Type B pancreatic cell (in vitro differentiated cells): ENCODE results near the gene CAMTA1. TPM values are rescaled to one million over a fixed set of nuclear protein-coding genes. Genes with fewer than 3 reads are reported as not detected.

ENCODE experiments used
- DNase-seq: peaks from one replicate; pipeline ENCODE4 v3.0.0; 2021; ENCODE audit warnings: mixed read lengths; ENCODE audit not compliant: unreplicated experiment; ENCODE audit errors: extremely low spot score
- H3K27ac Mint-ChIP-seq: 2 replicates; pipeline ENCODE4 v1.8.0; 2021; ENCODE audit warnings: mild to moderate bottlenecking, mixed read lengths
- H3K27me3 Mint-ChIP-seq: 2 replicates; pipeline ENCODE4 v1.8.0; 2021; ENCODE audit warnings: mixed read lengths
- H3K36me3 Mint-ChIP-seq: 2 replicates; pipeline ENCODE4 v1.8.0; 2021; ENCODE audit warnings: mixed read lengths
- H3K4me1 Mint-ChIP-seq: one replicate; pipeline ENCODE4 v1.8.0; 2021; ENCODE audit warnings: mixed read lengths; ENCODE audit not compliant: unreplicated experiment
- H3K4me3 Mint-ChIP-seq: 2 replicates; pipeline ENCODE4 v1.8.0; 2021; ENCODE audit warnings: mild to moderate bottlenecking, mixed read lengths
- H3K9me3 Mint-ChIP-seq: 2 replicates; pipeline ENCODE4 v1.8.0; 2021; ENCODE audit warnings: mixed read lengths
- CTCF ChIP-seq: fragments of 200-600 bp; sonication (generic); conservative IDR thresholded peaks from 2 replicates; pipeline ENCODE4 v1.5.0; 2021; ENCODE audit warnings: antibody characterized with exemption, mild to moderate bottlenecking
- total RNA-seq: library from RNA; stranded (reverse); gene quantifications from 2 replicates; pipeline ENCODE4 v1.2.1, GENCODE V29; 2021; ENCODE audit warnings: low replicate concordance

CAMTA1 gene
- total RNA-seq, 1 donor from 2014 or later, result 82.5 TPM

GRCh38 chr1:7269525-7269924 is 484.3 kb downstream of the CAMTA1 start:
- peaks cover 11% of the 10 kb centered on the region for H3K9me3 Mint-ChIP-seq
- H3K4me1 Mint-ChIP-seq, result peaks cover 13% of the 10 kb centered on the region
- peaks cover 7% of the 10 kb centered on the region for H3K27me3 Mint-ChIP-seq
- H3K36me3 Mint-ChIP-seq, result peaks cover 3% of the 10 kb centered on the region
- DNase-seq, result no peak
- no peak overlapping the region for H3K4me3 Mint-ChIP-seq
- no peak for TF ChIP-seq CTCF
- no peak overlapping the region for H3K27ac Mint-ChIP-seq

GRCh38 chr1:7274256-7274655 is 489.0 kb downstream of the CAMTA1 start:
- DNase-seq, result no peak
- H3K36me3 Mint-ChIP-seq, result no peaks in the 10 kb centered on the region
- no peaks in the 10 kb centered on the region for H3K4me1 Mint-ChIP-seq
- H3K27ac Mint-ChIP-seq, result no peak overlapping the region
- no peak for TF ChIP-seq CTCF
- H3K4me3 Mint-ChIP-seq, result no peak overlapping the region
- H3K27me3 Mint-ChIP-seq, result peaks cover 11% of the 10 kb centered on the region
- H3K9me3 Mint-ChIP-seq, result peaks cover 17% of the 10 kb centered on the region

GRCh38 chr1:7278045-7278444 is 492.8 kb downstream of the CAMTA1 start:
- peaks cover 8% of the 10 kb centered on the region for H3K27me3 Mint-ChIP-seq
- H3K4me3 Mint-ChIP-seq, result no peak overlapping the region
- H3K27ac Mint-ChIP-seq, result no peak overlapping the region
- H3K4me1 Mint-ChIP-seq, result no peaks in the 10 kb centered on the region
- no peak for TF ChIP-seq CTCF
- peak; percentile 16 for DNase-seq
- H3K36me3 Mint-ChIP-seq, result no peaks in the 10 kb centered on the region
- peaks cover 11% of the 10 kb centered on the region for H3K9me3 Mint-ChIP-seq

GRCh38 chr1:7278827-7279765 is 493.8 kb downstream of the CAMTA1 start:
- peak; percentile 53 for DNase-seq
- Mint-ChIP-seq H3K36me3 (no peaks in the 10 kb centered on the region), H3K9me3 (peaks cover 11% of the 10 kb centered on the region), H3K27ac (no peak overlapping the region), H3K27me3 (peaks cover 10% of the 10 kb centered on the region), H3K4me3 (no peak overlapping the region), H3K4me1 (no peaks in the 10 kb centered on the region)
- TF ChIP-seq CTCF, result no peak

GRCh38 chr1:7279769-7280168 is 494.5 kb downstream of the CAMTA1 start:
- no peak for TF ChIP-seq CTCF
- peaks cover 11% of the 10 kb centered on the region for H3K9me3 Mint-ChIP-seq
- no peaks in the 10 kb centered on the region for H3K4me1 Mint-ChIP-seq
- no peaks in the 10 kb centered on the region for H3K36me3 Mint-ChIP-seq
- peaks cover 10% of the 10 kb centered on the region for H3K27me3 Mint-ChIP-seq
- no peak overlapping the region for H3K4me3 Mint-ChIP-seq
- no peak overlapping the region for H3K27ac Mint-ChIP-seq
- peak; percentile 32 for DNase-seq
